Sigmoid colon (tissue), 7 donors: ENCODE results near the gene SEMA4G. TPM values are rescaled to one million over a fixed set of nuclear protein-coding genes. Genes with fewer than 3 reads are reported as not detected.
"Not testable (repeated sequence)": the region's sequence is repeated elsewhere in the genome, so short reads cannot be mapped to it uniquely, and the experiment has no call there.

Experiments
- DNase-seq: peaks from one replicate; pipeline ENCODE4 v3.0.0-alpha.2; 2019
- H3K27ac ChIP-seq, 4 donors: fragments of 200-600 bp; sonication (generic); one replicate each; pipeline ENCODE4 v1.5.1; 2016 to 2019; ENCODE audit warnings: mild to moderate bottlenecking in 1 of 4
- H3K27me3 ChIP-seq, 3 donors: fragments of 200-600 bp; sonication (generic); one replicate each; pipeline ENCODE4 v1.5.1; 2019; ENCODE audit warnings: mild to moderate bottlenecking in 1 of 3
- H3K36me3 ChIP-seq, 4 donors: fragments of 200-600 bp; sonication (generic); one replicate each; pipeline ENCODE4 v1.5.1; 2016 to 2019
- H3K4me1 ChIP-seq, 4 donors: fragments of 200-600 bp; sonication (generic); one replicate each; pipeline ENCODE4 v1.5.1; 2017 to 2019
- H3K4me3 ChIP-seq, 4 donors: fragments of 200-600 bp; sonication (generic); one replicate each; pipeline ENCODE4 v1.5.1; 2017 to 2019; ENCODE audit warnings: mild to moderate bottlenecking in 2 of 4, moderate library complexity in 1 of 4
- H3K9me3 ChIP-seq, 4 donors: fragments of 200-600 bp in 3 of 4; sonication (generic) in 3 of 4; one replicate each; pipeline versions ENCODE4 v1.5.1 to v1.6.1; 2013 to 2019
- EP300 ChIP-seq, 4 donors: sonication (generic); formaldehyde crosslinking; IDR thresholded peaks; one replicate each; pipeline ENCODE4 v1.6.1; 2017; ENCODE audit warnings: antibody characterized with exemption in 4 of 4
- POLR2A ChIP-seq, 2 donors: fragments of 450-650 bp; IDR thresholded peaks; one replicate each; pipeline ENCODE4 v1.6.1; 2016; ENCODE audit warnings: antibody characterized with exemption in 2 of 2, mild to moderate bottlenecking in 2 of 2, moderate library complexity in 2 of 2
- POLR2AphosphoS5 ChIP-seq, 4 donors: sonication (generic); formaldehyde crosslinking; IDR thresholded peaks; one replicate each; pipeline ENCODE4 v1.6.1; 2017; ENCODE audit warnings: antibody characterized with exemption in 4 of 4
- WGBS, 2 donors: extraction: QIAGEN DNeasy Blood & Tissue Kit; methylation state at CpG; one replicate each; pipeline ENCODE4 v1.1.7; 2013; 5-methylcytosine and 5-hydroxymethylcytosine counted together
- intact Hi-C: fragments of 100-400 bp; cut with DNase I; formaldehyde crosslinking; loops from one replicate; pipeline ENCODE4 v1.15.1; 2023
- polyA plus RNA-seq, 3 donors: library from polyadenylated mRNA; stranded (reverse); fragments of 200-250 nt; gene quantifications; one replicate each; pipeline ENCODE4 v1.2.3, GENCODE V29; 2013
- total RNA-seq, 4 donors: library from RNA; depleted of rRNA; stranded (reverse); fragments of >200 nt; gene quantifications; one replicate each; pipeline ENCODE4 v1.1.0, GENCODE V29; 2016
- TF ChIP-seq, protein P1 (sequence below), 4 experiments: fragments of 450-650 bp in 3 of 4; fragments of 200-600 bp in 1 of 4; IDR thresholded peaks; one replicate each; pipeline ENCODE4 v1.5.1; 2016 to 2019; ENCODE audit warnings: antibody characterized with exemption in 4 of 4, mild to moderate bottlenecking in 3 of 4, moderate library complexity in 2 of 4
- donor health status: healthy with polysubstance abuse.
- donor health status: Bipolar disorder and iron deficiency.
- donor health status: healthy.

SEMA4G gene
- total and polyA plus RNA-seq, 7 donors, result 0.49 to 65.8 (median 2.2) TPM

DNA sequence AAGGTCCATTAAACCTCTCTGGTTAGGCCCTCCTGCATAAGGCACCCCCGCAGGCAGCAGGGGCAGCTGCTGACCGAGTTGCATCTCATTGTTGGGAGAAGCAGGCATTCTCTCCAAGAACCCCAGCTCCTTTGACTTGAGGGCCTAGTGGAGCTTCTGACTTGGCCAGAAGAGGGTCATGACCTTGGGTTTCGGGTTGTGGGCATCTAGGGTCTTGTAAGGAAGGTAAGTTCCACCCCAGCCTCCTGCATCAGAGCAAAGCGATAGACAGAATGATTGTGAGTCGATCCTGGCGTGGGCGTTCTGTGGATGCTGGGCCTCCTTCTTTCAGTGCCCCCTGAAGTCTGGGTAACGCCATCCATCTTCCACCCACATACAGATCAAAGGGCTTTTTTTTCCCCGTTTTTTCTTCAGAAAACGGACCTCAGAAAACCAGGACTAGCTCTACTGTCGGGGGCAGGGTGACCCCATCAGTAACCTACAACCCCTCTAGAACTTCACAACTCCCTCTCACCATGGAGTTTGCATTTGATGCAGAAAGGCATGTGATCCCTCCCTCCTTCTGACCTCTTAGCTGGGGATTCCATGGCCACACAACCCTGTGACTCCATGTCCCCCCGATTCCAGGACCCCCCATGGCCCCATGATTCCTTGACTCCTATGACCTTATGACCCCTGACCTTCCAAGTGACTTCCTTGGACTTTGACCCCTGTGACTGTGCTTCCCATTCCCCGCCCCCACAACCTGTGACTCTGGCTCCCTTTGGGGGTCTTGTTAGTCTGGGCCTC, 3.0 kb downstream of the SEMA4G start:
- peaks cover 0 to 18% (median 17%) of the 10 kb centered on the region in 4 donors for H3K4me1 ChIP-seq
- no peaks in the 10 kb centered on the region for H3K9me3 ChIP-seq
- intact Hi-C loops, result no loop called here
- DNase-seq, result peak; percentile 43
- H3K4me3 ChIP-seq, result no peak overlapping the region
- H3K27me3 ChIP-seq, result peaks cover 0 to 10% (median 0%) of the 10 kb centered on the region in 3 donors
- TF ChIP-seq POLR2A (IDR thresholded peaks at IDR 0.05) (no peak), POLR2AphosphoS5 (IDR thresholded peaks at IDR 0.05) (no peak), EP300 (IDR thresholded peaks at IDR 0.05) (no peak)
- TF ChIP-seq, protein P1, sequence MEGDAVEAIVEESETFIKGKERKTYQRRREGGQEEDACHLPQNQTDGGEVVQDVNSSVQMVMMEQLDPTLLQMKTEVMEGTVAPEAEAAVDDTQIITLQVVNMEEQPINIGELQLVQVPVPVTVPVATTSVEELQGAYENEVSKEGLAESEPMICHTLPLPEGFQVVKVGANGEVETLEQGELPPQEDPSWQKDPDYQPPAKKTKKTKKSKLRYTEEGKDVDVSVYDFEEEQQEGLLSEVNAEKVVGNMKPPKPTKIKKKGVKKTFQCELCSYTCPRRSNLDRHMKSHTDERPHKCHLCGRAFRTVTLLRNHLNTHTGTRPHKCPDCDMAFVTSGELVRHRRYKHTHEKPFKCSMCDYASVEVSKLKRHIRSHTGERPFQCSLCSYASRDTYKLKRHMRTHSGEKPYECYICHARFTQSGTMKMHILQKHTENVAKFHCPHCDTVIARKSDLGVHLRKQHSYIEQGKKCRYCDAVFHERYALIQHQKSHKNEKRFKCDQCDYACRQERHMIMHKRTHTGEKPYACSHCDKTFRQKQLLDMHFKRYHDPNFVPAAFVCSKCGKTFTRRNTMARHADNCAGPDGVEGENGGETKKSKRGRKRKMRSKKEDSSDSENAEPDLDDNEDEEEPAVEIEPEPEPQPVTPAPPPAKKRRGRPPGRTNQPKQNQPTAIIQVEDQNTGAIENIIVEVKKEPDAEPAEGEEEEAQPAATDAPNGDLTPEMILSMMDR (IDR thresholded peaks at IDR 0.05), result no peak
- H3K36me3 ChIP-seq, result no peaks in the 10 kb centered on the region
- no peak overlapping the region for H3K27ac ChIP-seq
- 79 to 83% methylated on average over 13 of the region's 13 CpGs for WGBS, 2 donors

DNA sequence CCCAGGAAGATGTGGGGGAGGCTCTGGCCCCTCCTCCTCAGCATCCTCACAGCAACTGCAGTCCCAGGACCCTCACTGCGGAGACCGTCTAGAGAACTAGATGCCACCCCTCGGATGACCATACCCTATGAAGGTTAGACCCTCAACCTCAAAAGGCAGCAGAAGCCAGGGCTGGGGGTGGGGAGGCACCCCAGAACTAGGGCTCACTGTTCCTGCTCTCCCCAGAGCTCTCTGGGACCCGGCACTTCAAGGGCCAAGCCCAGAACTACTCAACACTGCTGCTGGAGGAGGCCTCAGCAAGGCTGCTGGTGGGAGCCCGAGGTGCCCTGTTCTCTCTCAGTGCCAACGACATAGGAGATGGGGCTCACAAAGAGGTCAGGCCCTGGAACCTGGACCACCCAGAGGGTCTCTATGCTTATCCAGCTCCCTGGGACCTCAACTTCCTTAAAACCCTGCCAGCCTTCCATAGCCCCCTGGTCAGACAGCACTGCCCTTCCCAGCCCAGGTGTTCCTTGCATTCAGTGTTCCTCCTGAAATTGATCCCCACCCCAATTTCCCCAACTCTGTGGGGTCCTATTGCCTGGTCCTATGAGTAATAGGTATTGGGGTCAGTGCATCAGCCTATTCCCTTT, 3.7 kb downstream of the SEMA4G start:
- 93% methylated on average over 6 of the region's 6 CpGs for WGBS, 2 donors
- peak; percentile 42 for DNase-seq
- H3K27ac ChIP-seq, result no peak overlapping the region

DNA sequence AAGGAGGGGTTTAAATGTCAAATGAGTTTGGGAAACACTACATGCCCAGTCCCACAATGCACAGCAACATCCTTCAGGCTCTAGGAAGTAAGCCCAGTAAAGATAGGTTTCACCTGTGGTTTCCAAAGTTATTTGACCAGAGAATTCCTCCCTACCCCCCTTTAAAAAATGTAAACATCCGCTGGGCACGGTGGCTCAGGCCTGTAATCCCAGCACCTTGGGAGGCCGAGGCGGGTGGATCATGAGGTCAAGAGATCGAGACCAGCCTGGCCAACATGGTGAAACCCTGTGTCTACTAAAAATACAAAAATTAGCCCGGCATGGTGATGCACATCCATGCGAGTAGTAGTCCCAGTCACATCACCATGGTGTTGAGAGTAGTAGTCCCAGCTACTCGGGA, 6.1 kb downstream of the SEMA4G start:
- H3K4me1 ChIP-seq, H3K27ac ChIP-seq, DNase-seq, H3K4me3 ChIP-seq, H3K9me3 ChIP-seq, H3K27me3 ChIP-seq, intact Hi-C loops: not testable (repeated sequence)
- WGBS, 2 donors, result 83 to 87% methylated on average over 8 of the region's 8 CpGs
- H3K36me3 ChIP-seq, result peaks cover 0 to 16% (median 0%) of the 10 kb centered on the region in 4 donors

More for the DNA sequence above, 3.7 kb downstream of the SEMA4G start:
- no peaks in the 10 kb centered on the region for H3K9me3 ChIP-seq
- H3K4me1 ChIP-seq, result peaks cover 0 to 18% (median 17%) of the 10 kb centered on the region in 4 donors
- peaks cover 0 to 1% (median 0%) of the 10 kb centered on the region in 4 donors for H3K36me3 ChIP-seq
- no peak overlapping the region for H3K4me3 ChIP-seq
- peaks cover 0 to 10% (median 0%) of the 10 kb centered on the region in 3 donors for H3K27me3 ChIP-seq
- TF ChIP-seq, protein P1 (IDR thresholded peaks at IDR 0.05), result no peak
- TF ChIP-seq POLR2A (IDR thresholded peaks at IDR 0.05) (no peak), POLR2AphosphoS5 (IDR thresholded peaks at IDR 0.05) (no peak)
- intact Hi-C loops, result no loop called here

DNA sequence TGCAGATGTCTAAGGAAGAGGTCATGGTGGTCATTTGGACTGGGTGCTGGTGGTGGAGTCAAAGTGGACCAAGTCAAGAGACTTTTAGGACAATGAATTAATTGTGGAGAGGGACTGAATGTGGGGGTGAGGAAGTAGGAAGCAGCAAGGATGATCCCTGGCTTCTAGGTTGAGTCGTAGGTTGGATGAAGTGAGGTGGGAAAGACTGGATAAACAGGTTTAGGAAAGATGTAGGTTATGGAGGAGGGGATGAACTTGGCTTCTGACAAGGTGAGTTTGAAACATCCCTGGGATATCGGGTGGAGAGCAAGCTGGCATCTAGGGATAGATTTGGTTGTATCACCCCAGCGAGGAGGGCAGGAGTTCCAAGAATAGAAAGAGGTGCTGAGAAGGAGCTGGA, 7.6 kb downstream of the SEMA4G start:
- 64 to 81% methylated on average over 3 of the region's 3 CpGs for WGBS, 2 donors
- peaks cover 5 to 30% (median 8%) of the 10 kb centered on the region in 4 donors for H3K36me3 ChIP-seq

DNA sequence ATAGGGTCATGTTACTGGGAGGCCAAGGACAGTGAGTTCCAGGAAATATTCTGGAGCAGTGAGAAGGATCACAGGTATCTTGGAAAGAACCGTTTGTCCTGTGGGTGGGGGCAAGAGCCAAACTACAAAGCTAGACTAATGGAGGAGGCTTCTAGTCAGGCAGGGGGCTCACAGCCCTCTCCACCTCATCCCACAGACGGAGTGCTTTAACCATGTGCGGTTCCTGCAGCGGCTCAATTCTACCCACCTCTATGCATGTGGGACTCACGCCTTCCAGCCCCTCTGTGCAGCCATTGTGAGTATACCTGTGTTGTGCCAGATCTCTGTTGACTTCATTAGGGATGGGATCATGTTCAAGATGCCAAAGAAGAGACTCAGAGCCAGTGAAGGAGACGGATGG, 8.1 kb downstream of the SEMA4G start:
- H3K27me3 ChIP-seq, result no peaks in the 10 kb centered on the region
- no peak for TF ChIP-seq POLR2A (IDR thresholded peaks at IDR 0.05)
- no peak for TF ChIP-seq EP300 (IDR thresholded peaks at IDR 0.05)
- no peak overlapping the region for H3K27ac ChIP-seq
- whole genome bisulfite sequencing, 2 donors, result 84 to 89% methylated on average over 6 of the region's 6 CpGs
- peaks cover 5 to 35% (median 8%) of the 10 kb centered on the region in 4 donors for H3K36me3 ChIP-seq
- H3K4me3 ChIP-seq, result no peak overlapping the region
- H3K9me3 ChIP-seq, result no peaks in the 10 kb centered on the region
- peak; percentile 13 for DNase-seq
- H3K4me1 ChIP-seq, result no peaks in the 10 kb centered on the region
- intact Hi-C loops, result no loop called here

More for the DNA sequence above, 7.6 kb downstream of the SEMA4G start:
- intact Hi-C loops, result no loop called here
- no peak for DNase-seq
- no peaks in the 10 kb centered on the region for H3K27me3 ChIP-seq
- H3K27ac ChIP-seq, result no peak overlapping the region
- TF ChIP-seq, protein P1 (IDR thresholded peaks at IDR 0.05), result no peak
- TF ChIP-seq POLR2AphosphoS5 (IDR thresholded peaks at IDR 0.05), result no peak
- no peak for TF ChIP-seq EP300 (IDR thresholded peaks at IDR 0.05)
- no peak for TF ChIP-seq POLR2A (IDR thresholded peaks at IDR 0.05)
- H3K4me1 ChIP-seq, result no peaks in the 10 kb centered on the region
- no peaks in the 10 kb centered on the region for H3K9me3 ChIP-seq
- no peak overlapping the region for H3K4me3 ChIP-seq
